ENCODE measurements around the gene NYAP2.

NYAP2 gene

DNA sequence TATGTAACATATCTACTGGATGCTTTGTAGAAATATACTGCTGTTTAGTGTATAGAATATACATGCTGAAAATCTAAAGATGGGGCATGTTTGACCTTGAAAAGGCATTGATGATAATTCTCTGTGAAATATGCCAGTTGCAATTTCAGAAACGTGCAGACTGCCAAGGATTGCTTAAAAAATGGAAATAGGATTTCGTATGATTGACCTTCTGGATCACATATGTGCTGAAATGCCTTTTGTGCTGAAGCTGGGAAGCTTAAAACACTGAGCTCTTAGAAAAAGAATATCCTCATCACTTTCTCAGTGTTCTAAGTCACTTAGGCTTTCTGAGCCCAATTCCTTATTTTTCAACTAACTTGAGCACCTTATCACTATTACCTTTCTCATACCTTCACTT, 14.3 kb downstream of the NYAP2 start:
- no peaks in the 10 kb centered on the region for H3K36me3 Mint-ChIP-seq (ENCODE audit: low read depth)
- no peak overlapping the region for H3K27ac Mint-ChIP-seq
- no peak overlapping the region for H3K4me3 Mint-ChIP-seq
- no peaks in the 10 kb centered on the region for H3K27me3 Mint-ChIP-seq (ENCODE audit: low read depth)
- H3K4me1 Mint-ChIP-seq (ENCODE audit: low read depth), result no peaks in the 10 kb centered on the region
- DNase-seq (ENCODE audit: low spot score), result no peak
- H3K9me3 Mint-ChIP-seq, result no peaks in the 10 kb centered on the region

DNA sequence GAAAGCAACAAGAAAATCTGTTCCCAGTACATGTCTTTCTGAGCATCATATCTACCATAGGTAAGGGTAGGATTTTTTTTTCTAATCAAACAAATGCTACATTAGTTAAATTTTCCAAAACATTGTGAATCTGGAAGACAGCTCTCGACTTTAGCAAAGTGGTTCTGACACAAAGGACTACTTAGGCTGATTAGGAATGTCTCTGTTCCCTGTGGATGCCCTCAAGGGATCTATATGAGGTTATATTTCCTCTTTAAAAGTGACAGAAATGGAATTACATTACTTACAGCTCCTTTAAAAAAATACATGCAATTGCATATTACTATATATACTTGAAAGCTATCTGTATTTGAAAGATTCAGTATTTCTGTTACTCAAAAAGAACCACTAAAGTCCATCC, 15.4 kb downstream of the NYAP2 start:
- no peak overlapping the region for H3K27ac Mint-ChIP-seq
- H3K4me1 Mint-ChIP-seq (ENCODE audit: low read depth), result no peaks in the 10 kb centered on the region

DNA sequence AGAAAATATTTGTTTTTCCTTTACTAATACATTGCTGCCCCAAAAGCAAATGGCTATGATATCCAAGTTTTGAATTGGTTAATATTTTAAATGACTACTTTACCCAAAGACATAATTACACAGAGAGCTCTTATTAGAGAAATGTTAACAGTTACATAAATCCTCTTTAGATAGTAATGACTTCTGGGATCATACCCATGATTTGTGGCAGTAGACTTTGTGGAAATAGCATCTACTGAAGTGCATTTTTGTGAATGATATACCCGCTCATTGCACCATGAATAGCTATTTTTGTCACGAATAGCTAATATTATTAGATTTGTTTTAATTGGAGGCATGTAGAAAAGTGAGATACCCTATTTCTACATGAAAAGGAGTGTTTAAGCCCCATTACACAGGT, 15.8 kb downstream of the NYAP2 start:
- no peak overlapping the region for H3K4me3 Mint-ChIP-seq
- no peaks in the 10 kb centered on the region for H3K27me3 Mint-ChIP-seq (ENCODE audit: low read depth)
- no peaks in the 10 kb centered on the region for H3K9me3 Mint-ChIP-seq

More for the DNA sequence above, 15.4 kb downstream of the NYAP2 start:
- no peaks in the 10 kb centered on the region for H3K36me3 Mint-ChIP-seq (ENCODE audit: low read depth)
- DNase-seq (ENCODE audit: low spot score), result no peak
- no peaks in the 10 kb centered on the region for H3K27me3 Mint-ChIP-seq (ENCODE audit: low read depth)
- H3K9me3 Mint-ChIP-seq, result no peaks in the 10 kb centered on the region
- no peak overlapping the region for H3K4me3 Mint-ChIP-seq

GRCh38 chr2:225415792-225416191, 16.3 kb downstream of the NYAP2 start:
- H3K9me3 Mint-ChIP-seq, result no peaks in the 10 kb centered on the region
- no peaks in the 10 kb centered on the region for H3K27me3 Mint-ChIP-seq (ENCODE audit: low read depth)
- no peak overlapping the region for H3K4me3 Mint-ChIP-seq
- no peak for DNase-seq (ENCODE audit: low spot score)
- H3K4me1 Mint-ChIP-seq (ENCODE audit: low read depth), result no peaks in the 10 kb centered on the region
- H3K36me3 Mint-ChIP-seq (ENCODE audit: low read depth), result no peaks in the 10 kb centered on the region
- no peak overlapping the region for H3K27ac Mint-ChIP-seq

More for the DNA sequence above, 15.8 kb downstream of the NYAP2 start:
- no peak overlapping the region for H3K27ac Mint-ChIP-seq
- DNase-seq (ENCODE audit: low spot score), result no peak
- no peaks in the 10 kb centered on the region for H3K36me3 Mint-ChIP-seq (ENCODE audit: low read depth)
- no peaks in the 10 kb centered on the region for H3K4me1 Mint-ChIP-seq (ENCODE audit: low read depth)

- Mint-ChIP-seq H3K27ac (no peak overlapping the region), H3K4me1 (ENCODE audit: low read depth) (no peaks in the 10 kb centered on the region), H3K9me3 (no peaks in the 10 kb centered on the region), H3K4me3 (no peak overlapping the region), H3K27me3 (ENCODE audit: low read depth) (no peaks in the 10 kb centered on the region), H3K36me3 (ENCODE audit: low read depth) (no peaks in the 10 kb centered on the region)
- no peak for DNase-seq (ENCODE audit: low spot score)
Measured at GRCh38 chr2:225416616-225417367, 17.3 kb downstream of the NYAP2 start.

DNA sequence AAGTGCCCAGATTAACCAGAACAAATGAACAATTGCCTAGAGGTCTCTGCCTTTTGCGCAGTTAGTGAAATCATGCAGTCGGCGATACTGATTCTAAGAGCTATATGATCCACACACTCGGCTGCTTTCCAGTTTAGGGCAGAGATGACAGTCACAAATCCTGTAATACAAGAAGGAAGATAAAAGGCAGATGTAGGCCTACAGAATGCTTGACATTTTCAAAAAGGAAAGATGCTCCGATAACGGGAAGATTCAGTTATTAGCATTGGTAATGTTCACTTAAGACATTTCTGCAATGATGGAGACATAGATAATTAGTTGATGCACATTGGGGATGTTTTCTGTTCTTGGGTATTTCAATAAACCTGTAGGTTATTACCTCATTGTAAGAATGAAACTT, 19.5 kb downstream of the NYAP2 start:
- no peaks in the 10 kb centered on the region for H3K36me3 Mint-ChIP-seq (ENCODE audit: low read depth)
- no peak overlapping the region for H3K4me3 Mint-ChIP-seq
- no peaks in the 10 kb centered on the region for H3K9me3 Mint-ChIP-seq
- DNase-seq (ENCODE audit: low spot score), result no peak
- H3K27ac Mint-ChIP-seq, result no peak overlapping the region
- H3K27me3 Mint-ChIP-seq (ENCODE audit: low read depth), result no peaks in the 10 kb centered on the region
- no peaks in the 10 kb centered on the region for H3K4me1 Mint-ChIP-seq (ENCODE audit: low read depth)

DNA sequence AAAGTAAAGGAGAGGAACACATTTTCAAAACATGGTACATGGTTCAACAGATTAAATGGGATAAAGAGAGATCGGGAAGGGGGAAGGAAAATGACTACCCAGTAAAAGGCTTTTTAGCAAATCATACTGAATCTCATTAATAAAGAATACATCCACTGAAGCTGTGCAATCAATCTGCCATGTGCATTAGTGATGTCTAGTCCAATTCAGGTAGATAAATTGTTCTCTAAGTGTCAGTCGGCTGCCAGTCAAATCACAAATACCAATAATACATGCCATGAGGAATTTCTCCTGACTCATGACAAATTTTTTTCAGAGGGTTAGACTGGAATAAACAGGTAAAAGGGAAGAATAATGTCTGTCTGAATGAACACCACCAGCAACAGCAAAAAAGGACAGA, 22.6 kb downstream of the NYAP2 start:
- H3K36me3 Mint-ChIP-seq (ENCODE audit: low read depth), result no peaks in the 10 kb centered on the region
- DNase-seq (ENCODE audit: low spot score), result no peak
- no peak overlapping the region for H3K4me3 Mint-ChIP-seq
- H3K27me3 Mint-ChIP-seq (ENCODE audit: low read depth), result no peaks in the 10 kb centered on the region
- no peaks in the 10 kb centered on the region for H3K4me1 Mint-ChIP-seq (ENCODE audit: low read depth)
- H3K9me3 Mint-ChIP-seq, result no peaks in the 10 kb centered on the region
- no peak overlapping the region for H3K27ac Mint-ChIP-seq

DNA sequence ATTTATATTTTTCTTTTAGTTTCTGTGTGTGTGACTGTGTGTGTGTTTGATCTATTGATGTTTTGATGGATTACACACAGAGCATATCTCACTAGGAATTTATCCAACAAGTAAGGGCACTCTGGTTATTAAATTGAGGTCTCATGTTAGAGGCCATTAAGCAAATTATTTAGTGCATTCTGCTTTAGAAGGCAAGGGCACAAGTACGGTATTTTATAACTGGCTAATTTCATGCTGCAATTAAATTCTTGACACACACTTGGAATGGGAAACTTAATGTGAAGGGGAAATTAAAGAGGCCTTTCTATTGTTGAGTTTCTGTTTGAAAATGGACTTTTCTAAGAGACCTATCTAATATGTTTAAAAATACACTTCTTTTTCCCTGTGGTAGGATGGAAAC, 25.8 kb downstream of the NYAP2 start:
- Mint-ChIP-seq H3K27ac (no peak overlapping the region), H3K4me1 (ENCODE audit: low read depth) (no peaks in the 10 kb centered on the region), H3K4me3 (no peak overlapping the region), H3K27me3 (ENCODE audit: low read depth) (no peaks in the 10 kb centered on the region), H3K36me3 (ENCODE audit: low read depth) (no peaks in the 10 kb centered on the region), H3K9me3 (no peaks in the 10 kb centered on the region)
- DNase-seq (ENCODE audit: low spot score), result no peak

DNA sequence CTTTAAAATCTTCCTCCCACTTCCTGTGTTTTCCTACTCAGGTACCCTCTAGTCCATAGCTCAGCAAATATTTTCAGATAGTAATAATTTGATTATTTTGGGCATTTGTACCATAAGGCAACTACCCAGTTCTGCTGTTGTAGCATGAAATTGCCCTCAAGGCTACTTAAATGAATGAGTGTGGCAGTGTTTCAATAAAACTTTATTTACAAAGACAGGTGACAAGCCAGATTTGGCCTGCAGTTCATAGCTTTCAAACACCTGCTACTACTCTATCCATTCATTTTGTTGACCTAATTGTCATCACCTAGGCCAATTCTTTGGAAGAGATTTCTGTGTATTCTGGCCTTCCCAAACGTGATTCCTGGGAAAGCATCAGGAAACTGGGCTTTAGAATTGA, 28.9 kb downstream of the NYAP2 start:
- no peaks in the 10 kb centered on the region for H3K4me1 Mint-ChIP-seq (ENCODE audit: low read depth)
- no peaks in the 10 kb centered on the region for H3K27me3 Mint-ChIP-seq (ENCODE audit: low read depth)
- no peaks in the 10 kb centered on the region for H3K9me3 Mint-ChIP-seq
- H3K4me3 Mint-ChIP-seq, result no peak overlapping the region
- no peak for DNase-seq (ENCODE audit: low spot score)
- no peak overlapping the region for H3K27ac Mint-ChIP-seq
- no peaks in the 10 kb centered on the region for H3K36me3 Mint-ChIP-seq (ENCODE audit: low read depth)

- Mint-ChIP-seq H3K4me3 (no peak overlapping the region), H3K36me3 (ENCODE audit: low read depth) (no peaks in the 10 kb centered on the region), H3K4me1 (ENCODE audit: low read depth) (no peaks in the 10 kb centered on the region), H3K9me3 (no peaks in the 10 kb centered on the region), H3K27ac (no peak overlapping the region), H3K27me3 (ENCODE audit: low read depth) (no peaks in the 10 kb centered on the region)
- DNase-seq (ENCODE audit: low spot score), result no peak
Measured at GRCh38 chr2:225429717-225430116, 30.2 kb downstream of the NYAP2 start.

- no peaks in the 10 kb centered on the region for H3K9me3 Mint-ChIP-seq
- no peak overlapping the region for H3K27ac Mint-ChIP-seq
- H3K27me3 Mint-ChIP-seq (ENCODE audit: low read depth), result no peaks in the 10 kb centered on the region
- no peak overlapping the region for H3K4me3 Mint-ChIP-seq
- H3K4me1 Mint-ChIP-seq (ENCODE audit: low read depth), result no peaks in the 10 kb centered on the region
- DNase-seq (ENCODE audit: low spot score), result no peak
- no peaks in the 10 kb centered on the region for H3K36me3 Mint-ChIP-seq (ENCODE audit: low read depth)
Measured at GRCh38 chr2:225431105-225431863, 31.8 kb downstream of the NYAP2 start.

DNA sequence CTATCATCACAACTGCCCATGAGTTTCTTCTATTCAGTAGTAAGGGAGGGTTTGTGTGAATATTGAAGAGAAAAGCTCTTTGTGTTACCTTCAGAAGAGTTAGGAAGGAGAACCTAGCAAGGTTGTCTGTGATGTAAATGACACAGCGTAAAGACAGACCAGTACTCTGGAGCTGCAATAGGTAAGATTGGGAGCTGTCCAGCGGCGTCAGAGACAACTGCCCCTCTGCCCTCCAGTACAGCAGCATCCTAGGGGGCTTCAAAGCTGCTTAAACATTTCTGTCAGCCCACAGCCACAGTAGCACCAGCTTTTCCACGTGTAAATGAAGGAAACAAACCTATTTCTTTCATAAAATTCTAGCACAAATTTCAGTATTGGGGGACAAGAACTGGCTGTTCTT, 34.5 kb downstream of the NYAP2 start:
- Mint-ChIP-seq H3K4me1 (ENCODE audit: low read depth) (no peaks in the 10 kb centered on the region), H3K27me3 (ENCODE audit: low read depth) (no peaks in the 10 kb centered on the region), H3K9me3 (no peaks in the 10 kb centered on the region), H3K36me3 (ENCODE audit: low read depth) (no peaks in the 10 kb centered on the region), H3K4me3 (no peak overlapping the region), H3K27ac (no peak overlapping the region)
- DNase-seq (ENCODE audit: low spot score), result no peak

- no peak for DNase-seq (ENCODE audit: low spot score)
- H3K9me3 Mint-ChIP-seq, result no peaks in the 10 kb centered on the region
- no peaks in the 10 kb centered on the region for H3K4me1 Mint-ChIP-seq (ENCODE audit: low read depth)
- no peaks in the 10 kb centered on the region for H3K36me3 Mint-ChIP-seq (ENCODE audit: low read depth)
- no peak overlapping the region for H3K4me3 Mint-ChIP-seq
- no peak overlapping the region for H3K27ac Mint-ChIP-seq
- no peaks in the 10 kb centered on the region for H3K27me3 Mint-ChIP-seq (ENCODE audit: low read depth)
Measured at GRCh38 chr2:225437319-225437718, 37.8 kb downstream of the NYAP2 start.

GRCh38 chr2:225438248-225438647, 38.7 kb downstream of the NYAP2 start:
- H3K4me1 Mint-ChIP-seq (ENCODE audit: low read depth), result no peaks in the 10 kb centered on the region
- DNase-seq (ENCODE audit: low spot score), result no peak
- no peak overlapping the region for H3K4me3 Mint-ChIP-seq
- no peaks in the 10 kb centered on the region for H3K9me3 Mint-ChIP-seq
- no peak overlapping the region for H3K27ac Mint-ChIP-seq
- H3K36me3 Mint-ChIP-seq (ENCODE audit: low read depth), result no peaks in the 10 kb centered on the region
- H3K27me3 Mint-ChIP-seq (ENCODE audit: low read depth), result no peaks in the 10 kb centered on the region

Measured in T-helper 2 cell treated with Interferon-gamma antibody and Interleukin-4, amounts not matched to agents 5 μg/mL and 100 μg/mL, for 36 hours (primary cell).